ENCODE measurements around the gene PTHLH.
A peak's percentile ranks its signal among the peaks of the same experiment; 100 is the strongest.

The PTHLH gene

DNA sequence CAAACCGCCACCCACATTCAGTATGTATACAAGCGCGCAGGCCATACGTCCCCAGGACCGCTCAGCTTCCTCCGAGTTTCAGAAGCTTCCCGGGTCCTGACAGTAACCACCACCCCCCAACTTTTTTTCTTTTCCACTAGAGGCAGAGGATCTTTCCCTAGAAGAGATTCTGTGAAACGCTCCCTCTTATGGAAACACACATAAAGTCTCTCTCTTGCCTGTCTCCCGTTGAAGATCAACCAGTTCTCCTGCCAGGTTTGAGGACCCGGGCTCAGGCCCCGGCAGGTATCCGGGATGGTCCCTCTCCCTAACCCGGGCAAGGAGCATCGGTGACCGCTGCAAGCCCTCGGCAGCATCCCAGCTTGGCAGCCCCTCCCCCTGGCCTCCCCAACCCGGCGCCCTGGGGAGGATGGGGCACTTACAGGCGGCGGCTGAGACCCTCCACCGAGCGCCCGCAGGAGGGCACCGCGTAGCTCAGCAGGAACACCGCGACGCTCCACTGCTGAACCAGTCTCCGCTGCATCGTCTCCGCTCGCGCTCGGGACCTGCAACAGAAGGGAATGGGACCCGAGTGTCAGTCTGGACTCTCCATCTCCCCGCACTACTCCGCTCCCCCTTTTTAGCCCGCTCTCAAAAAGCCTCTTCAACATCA, 3.4 kb downstream of the PTHLH start:
- TF ChIP-seq, protein P1, sequence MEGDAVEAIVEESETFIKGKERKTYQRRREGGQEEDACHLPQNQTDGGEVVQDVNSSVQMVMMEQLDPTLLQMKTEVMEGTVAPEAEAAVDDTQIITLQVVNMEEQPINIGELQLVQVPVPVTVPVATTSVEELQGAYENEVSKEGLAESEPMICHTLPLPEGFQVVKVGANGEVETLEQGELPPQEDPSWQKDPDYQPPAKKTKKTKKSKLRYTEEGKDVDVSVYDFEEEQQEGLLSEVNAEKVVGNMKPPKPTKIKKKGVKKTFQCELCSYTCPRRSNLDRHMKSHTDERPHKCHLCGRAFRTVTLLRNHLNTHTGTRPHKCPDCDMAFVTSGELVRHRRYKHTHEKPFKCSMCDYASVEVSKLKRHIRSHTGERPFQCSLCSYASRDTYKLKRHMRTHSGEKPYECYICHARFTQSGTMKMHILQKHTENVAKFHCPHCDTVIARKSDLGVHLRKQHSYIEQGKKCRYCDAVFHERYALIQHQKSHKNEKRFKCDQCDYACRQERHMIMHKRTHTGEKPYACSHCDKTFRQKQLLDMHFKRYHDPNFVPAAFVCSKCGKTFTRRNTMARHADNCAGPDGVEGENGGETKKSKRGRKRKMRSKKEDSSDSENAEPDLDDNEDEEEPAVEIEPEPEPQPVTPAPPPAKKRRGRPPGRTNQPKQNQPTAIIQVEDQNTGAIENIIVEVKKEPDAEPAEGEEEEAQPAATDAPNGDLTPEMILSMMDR (IDR thresholded peaks at IDR 0.05; ENCODE audit: low read depth, low read length) = no peak
- Histone ChIP-seq H3K27ac (no peak overlapping the region), H3K27me3 (ENCODE audit: insufficient read depth, low read depth, severe bottlenecking) (peaks cover 13% of the 10 kb centered on the region), H3K4me3 (ENCODE audit: low read depth, low read length) (peak overlapping the region; percentile 64), H3K9me3 (ENCODE audit: severe bottlenecking) (no peaks in the 10 kb centered on the region), H3K36me3 (no peaks in the 10 kb centered on the region)
- DNase-seq = peak; percentile 18

DNA sequence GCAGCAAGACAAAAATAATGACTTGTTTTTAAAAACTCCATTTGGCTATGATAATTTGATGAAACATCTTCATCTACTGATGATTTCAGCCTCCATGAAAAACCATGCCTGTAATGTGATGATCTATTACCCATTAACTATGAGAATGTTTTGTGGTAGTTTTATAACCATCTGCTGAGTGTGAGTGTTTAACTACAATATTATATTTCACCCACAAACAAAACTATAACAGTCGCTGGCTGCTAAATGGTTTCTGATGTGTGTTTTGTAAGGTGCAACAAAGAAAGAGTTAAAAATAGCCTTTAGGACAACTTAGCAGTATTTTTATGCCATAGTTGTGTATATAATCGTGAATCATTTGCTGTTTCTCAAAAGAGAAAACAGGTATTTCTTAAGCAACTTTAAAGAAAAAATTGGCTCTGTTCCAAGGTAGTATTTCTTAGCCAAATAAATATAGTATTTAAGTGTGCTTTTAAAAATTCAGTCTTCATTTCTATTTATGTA, 4.9 kb downstream of the PTHLH start:
- Histone ChIP-seq H3K36me3 (no peaks in the 10 kb centered on the region), H3K4me3 (ENCODE audit: low read depth, low read length) (no peak overlapping the region), H3K27me3 (ENCODE audit: insufficient read depth, low read depth, severe bottlenecking) (peaks cover 13% of the 10 kb centered on the region), H3K27ac (no peak overlapping the region), H3K9me3 (ENCODE audit: severe bottlenecking) (no peaks in the 10 kb centered on the region)
- TF ChIP-seq, protein P1 (IDR thresholded peaks at IDR 0.05; ENCODE audit: low read depth, low read length) = no peak
- DNase-seq = no peak

DNA sequence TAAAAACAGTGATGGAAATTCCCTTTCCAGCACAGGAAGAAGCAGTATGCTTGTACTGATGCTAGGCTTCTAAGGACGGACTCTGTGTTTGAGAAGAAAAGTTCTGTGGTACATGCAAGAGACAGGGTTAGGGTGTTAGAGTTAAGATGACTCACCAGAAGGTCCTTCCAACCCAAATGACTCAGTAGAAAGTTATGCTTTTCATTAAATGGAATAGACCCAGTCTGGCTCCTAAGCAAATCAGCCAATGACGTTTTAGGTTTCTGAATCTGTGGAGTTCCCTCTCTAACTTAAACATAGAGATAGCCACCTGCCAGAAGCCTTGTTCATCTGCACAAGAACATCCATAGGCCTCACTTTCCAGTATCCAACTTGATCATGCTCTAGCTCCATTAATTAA, 5.7 kb downstream of the PTHLH start:
- no peak for DNase-seq
- Histone ChIP-seq H3K9me3 (ENCODE audit: severe bottlenecking) (no peaks in the 10 kb centered on the region), H3K27me3 (ENCODE audit: insufficient read depth, low read depth, severe bottlenecking) (peaks cover 13% of the 10 kb centered on the region), H3K36me3 (no peaks in the 10 kb centered on the region), H3K4me3 (ENCODE audit: low read depth, low read length) (no peak overlapping the region), H3K27ac (no peak overlapping the region)
- TF ChIP-seq, protein P1 (IDR thresholded peaks at IDR 0.05; ENCODE audit: low read depth, low read length) = no peak

GRCh38 chr12:27965966-27966365, 6.6 kb downstream of the PTHLH start:
- Histone ChIP-seq H3K27me3 (ENCODE audit: insufficient read depth, low read depth, severe bottlenecking) (peaks cover 11% of the 10 kb centered on the region), H3K27ac (no peak overlapping the region), H3K36me3 (no peaks in the 10 kb centered on the region), H3K4me3 (ENCODE audit: low read depth, low read length) (no peak overlapping the region), H3K9me3 (ENCODE audit: severe bottlenecking) (no peaks in the 10 kb centered on the region)
- no peak for DNase-seq
- TF ChIP-seq, protein P1 (IDR thresholded peaks at IDR 0.05; ENCODE audit: low read depth, low read length) = no peak

DNA sequence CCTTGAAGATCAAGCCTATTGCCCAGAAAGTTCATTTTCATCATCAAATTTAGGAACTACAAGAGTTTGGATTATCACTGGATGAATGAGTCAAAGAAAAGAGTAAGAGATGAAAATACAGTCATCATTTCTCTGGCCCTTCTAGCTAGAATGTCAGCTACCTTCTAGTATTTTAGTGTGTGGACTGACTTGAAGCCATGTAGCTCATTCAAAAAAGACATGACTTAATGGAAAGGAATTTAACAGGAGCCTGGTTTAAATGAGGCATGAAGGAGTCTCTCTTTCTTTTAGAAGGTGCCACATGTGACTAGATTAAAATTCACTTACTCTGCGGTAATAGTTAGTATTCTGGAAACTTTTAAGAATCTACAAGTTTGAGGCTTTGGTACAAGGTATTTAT, 7.1 kb downstream of the PTHLH start:
- Histone ChIP-seq H3K9me3 (ENCODE audit: severe bottlenecking) (no peaks in the 10 kb centered on the region), H3K36me3 (no peaks in the 10 kb centered on the region), H3K27me3 (ENCODE audit: insufficient read depth, low read depth, severe bottlenecking) (peaks cover 6% of the 10 kb centered on the region), H3K27ac (no peak overlapping the region), H3K4me3 (ENCODE audit: low read depth, low read length) (no peak overlapping the region)
- no peak for DNase-seq
- TF ChIP-seq, protein P1 (IDR thresholded peaks at IDR 0.05; ENCODE audit: low read depth, low read length) = no peak

DNA sequence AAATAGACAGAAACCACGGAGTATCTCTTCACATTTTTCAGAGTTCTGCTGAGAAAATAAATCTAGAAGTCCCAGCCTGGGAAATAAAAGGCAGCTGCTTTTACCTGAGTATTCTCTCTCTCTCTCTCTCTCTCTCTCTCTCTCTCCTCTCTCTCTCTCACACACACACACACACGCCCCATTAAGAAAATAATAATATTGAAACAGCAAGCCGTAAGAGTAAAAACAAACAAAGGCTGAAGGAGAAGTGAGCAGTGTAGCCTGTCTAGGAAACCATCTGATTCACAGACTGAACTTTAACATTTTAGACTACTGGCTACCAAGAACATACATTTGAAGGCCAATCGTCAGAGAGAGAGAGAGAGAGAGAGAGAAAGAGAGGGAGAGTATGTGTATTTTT, 8.4 kb downstream of the PTHLH start:
- Histone ChIP-seq H3K4me3 (ENCODE audit: low read depth, low read length) (no peak overlapping the region), H3K27ac (no peak overlapping the region), H3K36me3 (no peaks in the 10 kb centered on the region), H3K9me3 (ENCODE audit: severe bottlenecking) (no peaks in the 10 kb centered on the region), H3K27me3 (ENCODE audit: insufficient read depth, low read depth, severe bottlenecking) (peaks cover 3% of the 10 kb centered on the region)
- TF ChIP-seq, protein P1 (IDR thresholded peaks at IDR 0.05; ENCODE audit: low read depth, low read length) = no peak
- DNase-seq = no peak
